HK-2 (cell line): ENCODE data around the gene GNAZ.
A peak's percentile ranks its signal among the peaks of the same experiment; 100 is the strongest.
"Not testable (repeated sequence)": the region's sequence is repeated elsewhere in the genome, so short reads cannot be mapped to it uniquely, and the experiment has no call there.

Experiments used
- DNase-seq: peaks from one replicate; pipeline ENCODE4 v3.0.0-alpha.2; 2018; ENCODE audit not compliant: unreplicated experiment

Gene GNAZ

DNA sequence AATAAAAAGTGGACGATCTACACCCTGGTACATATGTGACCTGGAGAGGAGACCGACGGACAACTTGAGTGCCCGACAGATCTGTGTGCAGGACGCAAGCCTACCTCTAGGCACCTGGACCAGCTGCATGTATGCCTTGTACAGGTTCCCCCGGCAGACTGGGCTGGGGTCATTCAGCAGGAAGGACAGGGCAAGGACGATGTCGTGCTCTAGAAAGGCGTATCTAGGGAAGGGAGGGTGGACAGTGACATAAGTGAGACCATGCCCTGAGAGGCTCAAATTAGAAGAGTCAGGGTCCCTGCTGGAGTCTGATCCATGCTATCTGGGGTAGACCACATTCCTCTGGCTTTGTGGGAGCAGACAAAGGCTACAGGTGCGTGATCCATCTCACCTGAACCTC, 63.6 kb downstream of the GNAZ start:
- DNase-seq: no peak

- DNase-seq: not testable (repeated sequence)
These were observed 66.7 kb downstream of the GNAZ start for GRCh38 chr22:23136991-23137390.

- DNase-seq: no peak
These were observed 67.1 kb downstream of the GNAZ start for GRCh38 chr22:23137468-23137867.

GRCh38 chr22:23137905-23138561, 67.7 kb downstream of the GNAZ start:
- no peak for DNase-seq

GRCh38 chr22:23138584-23139435, 68.5 kb downstream of the GNAZ start:
- DNase-seq: no peak

DNA sequence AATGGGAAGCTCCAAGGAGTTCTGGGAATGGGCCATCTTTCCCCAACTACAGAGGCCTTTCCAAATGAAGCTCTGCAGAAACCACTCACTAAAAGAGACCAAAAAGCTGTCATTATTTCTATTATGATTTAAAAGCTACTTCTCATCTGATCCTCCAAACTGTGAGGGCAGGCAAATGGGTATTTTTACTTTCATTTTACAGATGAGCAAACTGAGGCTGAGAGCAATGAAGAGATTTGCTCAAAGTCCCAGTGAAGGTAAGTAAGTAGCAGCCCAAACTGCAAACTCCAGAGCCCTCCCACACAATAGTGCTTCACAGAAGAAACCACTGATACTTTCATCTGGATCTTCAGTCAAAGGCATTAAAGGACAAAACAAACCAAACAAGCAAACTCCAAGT, 70.1 kb downstream of the GNAZ start:
- no peak for DNase-seq

GRCh38 chr22:23142546-23143105, 72.3 kb downstream of the GNAZ start:
- DNase-seq: no peak

DNA sequence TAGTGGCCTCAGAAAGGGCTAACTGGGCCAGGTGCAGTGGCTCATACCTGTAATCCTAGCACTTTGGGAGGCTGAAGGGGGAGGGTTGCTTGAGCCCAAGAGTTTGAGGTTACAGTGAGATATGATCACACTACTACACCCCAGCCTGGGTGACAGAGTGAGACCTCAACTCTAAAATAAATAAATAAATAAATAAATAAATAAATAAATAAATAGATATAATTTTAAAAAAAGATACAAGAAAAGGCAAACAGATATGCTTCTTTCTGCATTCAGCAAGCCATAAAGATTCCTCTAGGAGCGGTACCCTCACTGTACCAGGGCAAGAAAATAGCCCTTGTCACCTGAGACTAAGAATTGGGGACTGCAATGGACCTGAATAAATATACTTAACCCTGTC, 72.8 kb downstream of the GNAZ start:
- no peak for DNase-seq

GRCh38 chr22:23144432-23144831, 74.1 kb downstream of the GNAZ start:
- DNase-seq: no peak

DNA sequence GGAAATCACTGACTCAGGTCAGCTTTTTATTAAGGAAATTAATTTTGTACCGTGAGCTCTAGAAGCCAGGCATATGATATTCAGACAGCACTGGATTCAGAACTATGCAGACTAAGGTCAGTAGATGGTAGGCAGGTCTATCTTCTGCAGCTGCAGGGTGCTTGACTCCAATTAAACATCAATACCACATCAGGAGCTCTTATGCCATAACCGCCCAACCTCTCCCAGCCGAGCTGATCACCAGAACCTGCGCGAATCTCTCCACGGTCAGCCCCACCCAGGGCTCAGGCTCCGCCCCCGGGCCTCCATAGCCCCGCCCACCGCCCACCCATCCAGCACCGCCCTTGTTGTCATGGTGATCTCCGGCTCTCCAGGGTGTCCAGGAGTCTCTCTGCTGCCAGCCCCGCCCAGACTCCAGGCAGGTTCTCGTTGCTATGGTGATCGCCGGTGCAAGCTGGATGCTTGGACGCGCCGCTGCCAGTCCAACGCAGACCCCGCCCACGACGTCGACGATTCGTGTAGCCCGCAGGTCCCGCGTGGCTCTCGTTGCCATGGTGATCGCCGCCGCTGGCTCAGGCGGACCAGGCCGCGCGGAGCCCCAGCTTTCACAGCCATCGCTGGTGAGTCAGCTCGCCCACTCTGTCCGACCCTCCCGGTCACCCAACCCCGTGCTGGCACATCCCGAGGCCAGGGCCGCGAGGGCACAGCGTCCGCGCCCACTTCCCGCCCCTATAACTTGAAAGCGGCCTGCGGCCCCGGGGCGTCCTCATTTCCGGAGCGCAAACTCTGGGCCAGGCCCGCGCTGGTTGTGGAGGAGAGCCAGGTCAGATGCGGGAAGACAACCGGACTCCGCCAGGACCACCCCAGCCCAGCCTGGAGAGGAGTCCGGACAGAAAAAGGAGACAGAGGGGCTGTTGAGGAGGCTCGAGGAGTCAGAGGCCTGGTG, 74.9 kb downstream of the GNAZ start, which contains the start of gene RAB36:
RAB36 (plus strand) TSS at position 546 of the 946 bp plus-strand sequence. CDS start 1,140 bp downstream, outside the sequence.
- peak; percentile 97 for DNase-seq

DNA sequence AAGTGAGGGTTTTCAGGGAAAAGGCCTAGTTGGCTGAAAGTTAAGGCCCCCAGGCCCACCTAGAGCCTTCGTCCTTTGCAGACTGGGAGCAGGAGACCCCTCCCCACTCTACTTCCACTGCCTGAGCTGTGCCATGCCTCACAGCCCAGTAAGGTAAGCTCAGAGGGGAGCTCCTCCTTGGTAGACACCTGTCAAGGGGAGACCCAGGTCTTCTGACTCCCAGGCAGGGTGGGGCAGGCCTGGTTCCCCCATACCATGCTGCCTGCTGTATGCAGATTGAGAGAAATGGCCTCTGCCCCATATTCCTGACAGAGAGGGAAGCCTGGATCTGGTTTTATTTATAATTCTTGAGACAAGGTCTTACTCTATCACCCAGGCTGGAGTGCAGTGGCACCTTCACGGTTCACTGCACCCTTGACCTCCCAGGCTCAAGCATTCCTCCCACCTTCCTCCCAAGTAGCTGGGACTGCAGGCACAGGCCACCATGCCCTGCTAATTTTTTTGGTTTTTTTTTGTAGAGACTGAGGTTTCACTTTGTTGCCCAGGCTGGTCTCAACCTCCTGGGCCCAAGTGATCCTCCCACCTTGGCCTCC, 75.7 kb downstream of the GNAZ start:
- peak; percentile 6 for DNase-seq

DNA sequence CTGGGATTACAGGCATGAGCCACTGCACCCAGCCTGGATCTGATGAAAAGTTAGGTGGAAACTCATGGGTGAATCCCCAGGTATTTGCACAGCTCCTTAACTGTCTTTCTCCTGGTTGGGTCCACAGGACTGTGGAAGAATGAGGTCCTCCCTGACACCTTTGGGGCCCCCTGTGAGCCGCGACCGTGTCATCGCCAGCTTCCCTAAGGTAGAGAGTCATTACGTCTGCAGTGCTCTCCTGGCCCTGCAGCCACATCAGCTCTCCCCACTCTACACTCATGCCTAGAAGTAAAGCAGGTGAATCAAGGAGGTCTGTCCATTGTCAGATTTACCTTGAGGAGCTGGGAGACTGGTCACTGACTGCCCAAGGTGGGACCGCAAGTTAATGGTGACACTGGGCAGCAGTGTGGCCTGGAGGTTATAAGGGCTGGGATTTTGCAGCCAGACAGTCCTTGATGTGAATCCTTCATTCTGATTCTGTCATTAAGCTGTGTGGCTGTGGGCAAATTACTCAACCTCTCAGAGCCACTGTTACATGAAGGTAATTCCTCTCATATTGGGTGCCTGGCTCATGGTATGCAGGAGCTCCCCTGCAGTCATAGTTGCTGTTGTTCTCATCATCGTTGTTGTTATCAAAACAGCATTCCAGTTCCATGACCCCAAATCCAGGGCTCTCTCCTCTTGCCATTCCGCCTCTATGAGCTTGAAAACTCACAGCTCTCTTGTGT, 76.3 kb downstream of the GNAZ start:
- DNase-seq: no peak

DNA sequence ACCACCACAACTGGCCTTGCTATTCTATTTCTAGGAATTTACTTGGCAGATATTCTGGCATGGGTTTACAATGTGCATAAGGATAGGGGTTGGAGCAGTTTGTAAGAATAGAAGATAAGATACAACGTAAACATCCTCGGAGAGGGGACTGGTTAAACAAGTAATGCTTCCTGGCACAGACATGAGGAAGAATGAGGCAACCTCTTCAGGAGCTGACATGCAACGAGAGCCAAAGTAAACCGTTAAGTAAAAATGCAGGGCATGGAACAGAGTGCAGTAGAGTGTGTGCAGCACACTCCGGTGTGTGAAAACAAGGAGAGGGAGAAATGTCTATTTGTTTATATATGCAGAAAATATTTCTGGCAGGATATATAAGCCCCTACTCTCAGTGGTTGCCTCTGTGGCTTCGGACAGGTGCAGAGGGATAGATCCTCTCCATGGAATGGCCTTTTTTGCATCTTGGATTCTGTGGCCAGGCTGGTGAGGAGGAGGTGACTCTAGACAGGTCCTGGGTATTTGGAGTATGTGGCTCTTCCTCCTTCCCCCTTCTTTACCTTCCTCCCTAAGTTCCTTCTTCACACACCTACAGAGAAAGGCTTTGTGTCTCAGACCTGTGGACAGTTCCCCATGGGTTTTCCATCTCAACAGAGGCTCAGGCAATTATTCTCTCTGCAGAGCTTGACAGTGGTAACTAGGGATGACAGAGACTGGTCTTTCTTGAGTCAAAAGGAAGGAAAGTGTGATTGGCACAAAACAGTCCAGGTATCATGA, 77.5 kb downstream of the GNAZ start:
- no peak for DNase-seq

DNA sequence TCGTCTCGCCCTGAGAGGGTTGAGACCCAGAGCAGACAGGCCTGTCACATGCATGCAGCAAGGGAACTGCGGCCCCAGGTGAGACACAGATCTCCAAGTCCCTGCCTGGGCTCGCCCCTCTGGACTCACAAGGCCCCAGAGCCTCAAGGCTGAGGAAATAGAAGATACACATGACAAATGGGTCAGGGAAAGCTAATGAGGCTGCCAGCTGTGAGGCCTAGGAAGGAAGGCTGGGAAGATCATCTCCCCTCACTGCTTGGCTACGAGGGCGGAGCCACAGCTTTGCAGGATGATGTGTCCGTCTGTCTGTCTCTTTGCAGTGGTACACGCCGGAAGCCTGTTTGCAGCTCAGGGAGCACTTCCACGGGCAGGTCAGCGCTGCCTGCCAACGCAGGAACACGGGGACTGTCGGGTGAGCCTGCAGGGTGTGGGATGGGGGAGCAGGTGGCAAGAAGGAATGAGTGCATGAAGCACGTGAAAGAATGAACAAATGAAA, 79.5 kb downstream of the GNAZ start:
- no peak for DNase-seq

DNA sequence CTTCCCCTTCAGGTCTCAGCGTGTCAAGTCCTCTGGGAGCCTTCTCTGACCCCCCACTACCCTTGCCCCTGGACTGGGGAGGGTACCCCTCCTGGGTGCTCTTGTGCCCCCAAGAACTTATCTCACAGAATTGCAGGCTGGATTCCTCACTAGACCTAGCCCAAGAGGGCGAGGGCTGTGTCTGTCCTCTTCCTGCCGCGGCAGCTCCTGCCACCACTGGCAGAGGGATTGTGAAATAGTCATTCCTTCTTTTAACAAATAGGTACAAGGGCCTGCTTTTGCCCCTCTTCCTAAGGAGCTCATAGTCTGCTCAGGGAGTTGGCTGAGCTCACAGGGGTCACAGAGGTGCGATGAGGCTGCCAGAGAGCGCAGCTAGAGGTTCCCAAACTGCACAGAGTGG, 80.4 kb downstream of the GNAZ start:
- DNase-seq: no peak

GRCh38 chr22:23151827-23152226, 81.5 kb downstream of the GNAZ start:
- DNase-seq: no peak

GRCh38 chr22:23152238-23153114, 82.2 kb downstream of the GNAZ start:
- no peak for DNase-seq

- no peak for DNase-seq
These were observed 83.7 kb downstream of the GNAZ start for GRCh38 chr22:23153994-23154393.

GRCh38 chr22:23154461-23154860, 84.1 kb downstream of the GNAZ start:
- DNase-seq: no peak
